ENCODE measurements around the gene RIT1.
"Not testable (repeated sequence)": the region's sequence is repeated elsewhere in the genome, so short reads cannot be mapped to it uniquely, and the experiment has no call there.

Gene RIT1

DNA sequence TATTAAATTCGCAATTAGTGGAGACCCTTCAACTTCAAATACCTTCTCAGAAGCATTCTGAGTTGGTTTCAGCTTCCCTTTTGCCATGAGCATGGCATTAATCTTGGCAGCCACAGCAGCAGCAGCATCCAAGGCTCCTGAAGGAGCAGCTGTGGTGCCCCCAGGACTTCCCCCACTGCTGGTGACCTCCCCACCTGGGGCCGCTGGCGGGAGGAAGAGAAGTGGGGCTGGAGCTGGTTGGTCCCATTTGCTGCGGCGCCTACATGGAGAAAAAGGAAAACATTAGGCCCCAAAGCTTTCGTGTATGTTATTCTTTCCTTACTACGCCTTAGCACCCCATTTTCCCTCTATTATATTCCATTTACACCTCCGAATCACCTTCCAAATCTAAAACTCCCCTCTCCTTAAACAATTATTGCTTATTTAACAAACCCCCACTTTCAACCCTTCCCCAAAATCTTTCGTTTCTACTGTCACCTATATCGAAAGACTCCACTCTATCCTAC is 22.5 kb upstream of the RIT1 start:
- no peak for DNase-seq

DNA sequence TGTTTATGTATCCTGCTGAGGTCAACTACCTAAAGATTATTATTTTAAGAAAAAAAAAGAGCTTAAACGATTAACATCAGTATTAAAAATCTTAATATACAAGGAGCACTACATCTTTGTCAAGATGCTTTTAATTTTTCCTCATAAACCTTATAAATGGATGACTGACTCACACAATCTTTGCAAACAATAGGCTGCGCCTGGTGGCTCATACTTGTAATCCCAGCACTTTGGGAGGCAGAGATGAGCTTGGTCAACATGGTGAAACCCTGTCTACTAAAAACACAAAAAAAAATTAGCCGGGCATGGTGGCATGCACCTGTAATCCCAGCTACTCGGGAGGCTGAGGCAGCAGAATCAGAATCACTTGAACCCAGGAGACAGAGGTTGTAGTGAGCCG is 21.3 kb upstream of the RIT1 start:
- no peak for DNase-seq

DNA sequence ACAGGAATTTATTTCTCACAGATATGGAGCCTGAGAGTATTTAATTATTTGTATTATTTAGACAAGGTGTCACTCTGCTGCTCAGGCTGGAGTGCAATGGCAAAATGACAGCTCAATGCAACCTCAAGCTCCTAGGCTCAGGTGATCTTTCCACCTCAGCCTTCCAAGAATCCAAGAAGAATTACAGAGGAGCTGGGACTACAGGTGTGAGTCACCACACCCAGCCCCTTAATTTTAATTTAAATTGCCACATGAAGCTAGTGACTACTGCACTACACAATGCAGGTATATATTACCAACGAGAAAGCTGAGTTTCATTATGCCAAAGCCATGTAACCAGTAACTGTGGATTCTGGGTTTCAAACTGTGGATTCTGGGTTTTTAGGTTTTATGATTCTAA is 20.9 kb upstream of the RIT1 start:
- no peak for DNase-seq

DNA sequence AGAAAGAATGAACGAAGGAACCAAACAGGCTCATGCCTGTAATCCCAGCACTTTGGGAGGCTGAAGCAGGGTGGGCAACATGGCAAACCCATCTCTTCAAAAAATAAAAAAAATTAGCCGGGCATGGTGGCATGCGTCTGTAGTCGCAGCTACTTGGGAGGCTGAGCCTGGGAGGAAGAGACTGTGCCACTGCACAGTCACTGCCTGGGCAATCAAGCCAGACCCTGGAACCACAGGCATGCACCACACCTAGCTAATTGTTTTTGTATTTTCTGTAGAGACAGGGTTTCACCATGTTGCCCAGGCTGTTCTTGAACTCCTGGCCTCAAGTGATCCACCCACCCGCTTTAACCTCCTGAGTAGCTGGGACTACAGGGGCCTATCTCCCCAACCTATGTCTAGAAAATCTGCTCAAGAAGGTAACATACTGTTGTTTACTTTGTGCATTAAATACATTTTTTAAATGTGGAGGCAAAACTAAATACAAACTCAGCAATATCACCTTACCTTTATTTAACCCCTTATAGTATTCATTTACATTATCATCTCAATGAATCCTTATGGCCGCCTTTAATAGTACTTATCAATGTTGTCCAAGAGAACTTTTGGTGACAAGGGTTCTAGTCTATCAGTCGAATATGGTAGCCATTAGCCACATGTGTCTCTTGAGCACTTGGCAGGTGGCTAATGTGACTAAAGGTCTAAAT is 20.3 kb upstream of the RIT1 start:
- no peak for DNase-seq

DNA sequence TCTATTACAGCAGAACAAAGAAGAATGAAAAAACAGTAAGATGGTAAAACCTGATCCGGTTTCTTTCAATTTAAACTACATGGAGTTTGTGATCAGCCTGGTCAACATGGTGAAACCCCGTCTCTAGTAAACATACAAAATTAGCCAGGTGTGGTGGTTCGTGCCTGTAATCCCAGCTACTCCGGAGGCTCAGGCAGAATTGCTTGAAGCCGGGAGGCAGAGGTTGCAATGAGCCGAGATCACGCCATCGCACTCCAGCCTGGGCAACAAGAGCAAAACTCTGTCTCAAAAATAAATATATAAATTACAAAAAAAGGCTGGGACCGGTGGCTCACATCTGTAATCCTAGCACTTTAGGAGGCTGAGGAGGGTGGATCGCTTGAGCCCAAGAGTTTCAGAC is 19.6 kb upstream of the RIT1 start:
- not testable (repeated sequence) for DNase-seq

DNA sequence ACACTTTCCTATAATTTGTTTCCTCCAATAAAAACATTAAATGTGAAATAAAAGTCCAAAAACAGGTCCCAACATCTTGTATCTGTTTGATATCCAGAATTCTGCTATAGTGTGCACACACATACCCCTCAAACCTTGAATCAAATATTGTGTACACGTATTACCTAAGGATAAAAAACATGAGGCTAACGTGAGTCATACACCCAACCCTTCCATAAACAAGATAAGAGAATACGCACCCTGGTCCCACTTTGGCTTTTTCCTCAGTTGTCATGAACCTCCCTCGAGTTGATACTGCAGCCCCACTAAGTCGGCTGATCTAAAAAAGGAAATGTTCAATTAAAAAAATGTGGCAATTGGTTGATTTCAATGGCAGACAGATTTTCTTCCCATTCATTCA is 17.9 kb upstream of the RIT1 start:
- no peak for DNase-seq

DNA sequence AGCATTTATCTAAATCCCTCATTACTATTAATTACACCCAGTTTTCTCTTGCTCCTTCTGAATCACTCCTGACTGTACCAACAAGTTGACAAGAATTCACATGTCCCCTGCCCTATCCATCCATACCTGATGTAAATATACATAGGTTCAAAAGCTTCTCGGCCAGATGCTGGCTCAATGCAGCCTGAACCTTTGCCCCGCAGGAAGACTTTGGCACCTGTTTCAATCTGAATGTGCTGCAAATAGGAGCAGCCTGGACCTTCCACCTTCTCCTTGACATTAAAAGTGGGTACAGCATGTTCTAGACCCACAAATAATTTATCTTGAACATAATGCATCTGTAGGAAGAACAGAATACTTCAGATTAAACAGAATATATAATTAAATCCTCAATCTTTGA is 14.4 kb upstream of the RIT1 start:
- DNase-seq: no peak

DNA sequence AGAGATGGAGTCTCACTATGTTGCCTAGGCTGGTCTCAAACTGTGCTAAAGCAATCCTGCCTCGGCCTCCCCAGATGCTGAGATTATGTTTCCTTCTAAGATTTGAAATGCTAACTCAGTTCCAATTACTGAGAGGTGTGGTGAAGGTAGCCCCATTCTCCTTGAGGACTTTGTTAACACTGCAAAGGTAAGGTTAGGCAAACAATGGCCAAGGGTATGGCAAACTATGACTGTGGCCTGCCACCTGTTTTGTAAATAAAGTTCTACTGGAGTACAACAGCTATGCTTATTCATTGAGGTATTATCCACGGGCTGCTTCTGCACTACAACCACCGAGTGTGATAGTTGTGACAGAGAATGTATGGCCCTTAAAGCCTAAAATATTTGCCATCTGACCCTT is 9.6 kb upstream of the RIT1 start:
- DNase-seq: no peak

DNA sequence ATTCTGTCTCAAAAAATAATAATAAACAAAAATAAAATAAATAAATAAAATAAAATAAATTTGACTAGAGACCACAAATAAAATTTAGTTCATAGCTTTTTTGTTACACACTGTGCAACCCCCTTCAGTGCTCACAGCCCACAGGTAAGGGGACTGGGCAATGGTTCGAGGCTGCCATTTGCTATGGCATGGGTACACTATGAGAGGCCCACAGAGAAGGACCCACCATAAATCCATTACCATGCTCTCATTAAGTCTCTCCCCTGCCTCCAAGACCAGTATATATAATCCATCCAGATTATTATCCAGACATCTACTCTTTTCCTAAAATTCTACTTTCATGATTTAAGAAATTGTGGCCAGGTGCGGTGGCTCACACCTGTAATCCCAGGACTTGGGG is 8.7 kb upstream of the RIT1 start:
- no peak for DNase-seq

DNA sequence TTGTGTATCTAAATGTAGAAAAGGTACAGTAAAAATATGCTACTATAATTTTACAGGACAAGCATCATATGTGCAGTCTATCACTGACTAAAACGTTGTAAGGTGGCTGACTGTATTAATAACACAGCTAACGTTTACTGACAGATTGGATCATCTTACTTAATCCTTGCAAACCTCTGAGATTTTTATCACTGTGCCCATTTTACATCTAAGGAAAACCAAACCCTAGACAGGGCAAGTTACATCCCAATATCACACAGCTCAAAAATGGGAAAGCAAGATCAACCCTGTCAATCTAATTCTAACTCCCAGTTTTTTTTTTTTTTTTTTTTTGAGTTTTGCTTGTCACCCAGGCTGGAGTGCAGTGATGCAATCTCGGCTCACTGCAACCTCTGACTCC is 7.5 kb upstream of the RIT1 start:
- no peak for DNase-seq

DNA sequence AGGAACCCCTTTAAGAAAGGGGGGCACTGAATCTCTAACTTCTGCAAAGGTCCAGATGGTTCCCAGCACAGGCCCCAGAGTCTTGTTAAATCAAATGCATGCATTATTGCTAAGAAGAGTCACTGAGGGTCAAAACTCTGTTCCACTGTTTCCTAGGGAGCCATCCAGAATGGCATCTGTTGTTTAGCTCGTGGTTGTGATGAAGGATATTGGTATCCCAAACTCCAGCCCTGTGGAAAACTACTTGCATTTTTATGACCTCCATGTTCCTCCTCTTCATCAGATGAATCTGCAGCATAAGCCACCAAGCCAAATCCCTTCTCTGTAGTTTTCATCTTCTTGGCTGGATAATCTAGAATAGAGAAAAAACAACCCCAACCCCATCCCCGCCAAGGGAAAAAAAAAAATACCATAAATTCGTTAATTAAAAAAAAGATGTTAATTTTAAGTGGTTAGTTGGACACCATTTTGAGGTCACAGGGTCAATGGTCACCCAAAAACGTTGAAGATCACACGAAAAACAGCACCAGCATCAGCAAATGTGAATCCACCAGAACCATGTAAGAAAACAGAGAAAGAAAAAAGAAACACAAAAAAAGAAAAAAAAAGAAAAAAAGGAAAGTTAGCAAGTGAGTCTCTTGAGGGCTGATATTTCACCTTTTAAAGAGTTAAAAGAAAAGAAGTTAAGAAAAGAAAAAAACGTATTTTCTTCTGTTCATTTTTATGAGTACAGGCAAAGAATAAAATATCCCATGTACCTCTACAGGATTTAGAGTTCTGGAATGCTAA is 3.0 kb upstream of the RIT1 start:
- DNase-seq: no peak

DNA sequence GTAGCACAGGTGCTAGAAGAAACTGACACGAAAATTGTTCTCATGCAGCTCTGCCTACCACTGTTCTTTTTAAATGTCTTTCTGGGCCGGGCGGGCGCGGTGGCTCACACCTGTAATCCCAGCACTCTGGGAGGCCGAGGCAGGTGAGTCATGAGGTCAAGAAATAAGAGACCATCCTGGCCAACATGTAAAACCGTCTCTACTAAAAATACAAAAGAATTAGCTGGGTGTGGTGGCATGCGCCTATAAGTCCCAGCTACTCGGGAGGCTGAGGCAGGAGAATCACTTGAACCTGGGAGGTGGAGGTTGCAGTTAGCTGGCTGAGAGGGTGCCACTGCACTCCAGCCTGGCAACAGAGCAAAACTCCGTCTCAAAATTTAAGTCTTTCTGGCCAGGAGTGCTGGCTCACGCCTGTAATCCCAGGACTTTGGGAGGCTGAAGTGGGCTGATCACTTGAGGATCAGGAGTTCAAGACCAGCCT is 947 bp upstream of the RIT1 start:
- DNase-seq: no peak

DNA sequence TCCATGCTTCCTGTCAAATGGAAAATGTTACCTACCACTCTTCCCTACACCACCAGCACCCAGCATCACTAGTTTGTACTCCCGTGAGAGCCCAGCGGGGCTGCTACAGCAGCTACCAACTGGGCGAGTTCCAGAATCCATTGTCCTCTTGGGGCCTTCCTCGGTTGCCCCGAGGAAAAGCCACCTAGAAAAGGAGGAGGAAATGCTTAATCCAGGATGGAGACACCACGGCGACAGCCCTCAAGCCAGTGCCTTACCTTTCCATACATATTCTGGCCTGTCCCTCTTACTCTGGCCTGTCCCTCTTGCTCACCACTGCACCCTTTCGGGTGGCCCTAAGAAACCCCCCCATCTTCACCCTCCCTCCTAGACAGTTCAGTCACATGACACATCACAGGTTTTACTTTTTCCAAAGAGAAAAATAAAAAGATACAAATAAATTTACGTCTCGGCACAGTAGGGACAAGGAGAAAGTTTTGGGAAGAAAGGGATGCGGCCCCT is 478 bp downstream of the RIT1 start:
- peak; percentile 54 for DNase-seq

DNA sequence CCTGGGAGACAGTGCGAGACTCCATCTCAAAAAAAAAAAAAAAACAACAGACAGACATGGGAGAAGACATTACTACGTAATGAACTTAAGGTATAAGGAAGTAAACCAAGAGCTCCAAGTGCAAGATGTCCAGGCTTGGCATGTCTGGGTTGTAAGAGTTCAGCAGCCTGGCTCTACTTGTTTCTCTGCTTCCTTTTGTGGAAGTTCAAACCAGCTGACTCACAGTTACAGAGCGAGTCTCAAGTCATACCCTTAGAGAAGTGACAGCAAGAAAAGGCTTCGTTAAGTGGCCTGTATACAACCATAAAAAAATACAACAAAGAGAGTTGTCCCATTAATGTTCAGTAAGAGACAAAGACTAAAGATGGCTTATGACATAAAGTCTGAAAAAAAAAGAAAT is 1.3 kb downstream of the RIT1 start:
- no peak for DNase-seq

DNA sequence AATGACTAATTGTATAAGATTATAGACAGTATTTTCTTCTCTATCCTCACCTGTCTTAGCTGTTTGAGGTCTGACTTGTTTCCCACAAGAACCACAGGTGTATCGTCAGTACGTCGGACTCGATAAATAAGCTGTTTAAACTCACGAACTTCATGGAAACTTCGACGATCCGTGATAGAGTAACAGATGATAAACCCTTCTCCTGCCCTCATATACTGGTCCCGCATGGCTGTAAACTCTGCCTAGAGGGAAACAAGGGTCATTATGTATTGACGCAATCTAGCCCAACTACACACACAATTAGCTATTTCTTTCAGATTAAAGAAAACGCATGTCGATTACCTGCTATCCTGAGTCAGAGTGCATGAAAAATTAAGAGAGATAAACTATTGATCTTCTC is 6.9 kb downstream of the RIT1 start:
- DNase-seq: no peak

DNA sequence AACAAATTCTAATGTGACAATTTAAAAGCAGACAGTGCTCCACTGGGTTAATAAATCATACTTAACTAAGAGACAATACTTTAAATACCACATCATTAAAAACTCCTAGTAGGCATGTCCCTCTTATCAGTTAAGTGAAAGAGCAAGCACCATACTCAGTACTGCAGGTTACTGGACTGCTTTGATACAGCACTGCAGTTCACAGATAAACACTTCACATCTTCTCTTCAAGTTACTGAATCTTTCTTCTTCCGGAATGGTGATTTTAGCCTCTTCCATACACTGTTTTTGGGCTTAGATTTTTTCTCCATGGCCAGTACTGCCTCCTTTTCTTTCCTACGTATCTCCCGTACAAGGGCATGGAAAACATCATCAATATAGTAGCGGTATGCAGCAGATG is 11.0 kb downstream of the RIT1 start:
- DNase-seq: no peak

DNA sequence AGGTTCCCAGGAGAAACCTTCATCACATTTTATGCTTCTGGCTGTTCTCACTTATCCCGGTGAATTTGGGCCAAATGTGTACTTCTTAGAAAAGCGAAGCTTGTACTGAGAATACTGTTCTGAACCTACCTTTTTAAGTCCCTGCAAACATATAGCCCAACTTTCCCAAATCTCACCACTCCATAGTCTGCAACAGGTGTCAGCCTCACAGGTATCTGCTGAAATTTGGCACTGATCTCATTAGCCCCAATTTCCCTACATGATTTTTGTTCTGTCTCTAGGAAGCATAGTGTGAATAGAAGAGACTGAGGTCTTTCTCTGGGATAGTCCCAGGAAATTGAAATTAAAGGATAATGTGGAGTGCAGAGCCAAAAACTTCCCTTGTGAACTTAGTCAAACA is 11.5 kb downstream of the RIT1 start:
- no peak for DNase-seq

DNA sequence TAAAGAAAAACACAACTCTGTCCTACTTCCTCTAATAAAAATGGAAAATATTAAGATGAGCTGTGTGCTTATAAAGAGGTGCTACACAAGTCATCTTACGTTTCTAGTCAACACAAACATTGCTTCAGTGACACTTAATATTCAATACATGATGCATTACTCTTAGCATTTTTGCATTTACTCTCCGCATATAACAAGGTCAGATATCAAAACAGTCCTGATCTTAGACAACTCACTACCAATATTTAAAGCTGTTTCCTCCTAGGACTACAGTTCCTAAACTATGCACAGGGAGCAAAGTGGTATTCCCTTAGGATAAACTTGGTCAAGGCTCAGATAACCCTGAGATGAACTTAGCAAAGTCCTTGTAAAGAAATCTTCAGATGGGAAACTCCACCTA is 12.3 kb downstream of the RIT1 start:
- no peak for DNase-seq

DNA sequence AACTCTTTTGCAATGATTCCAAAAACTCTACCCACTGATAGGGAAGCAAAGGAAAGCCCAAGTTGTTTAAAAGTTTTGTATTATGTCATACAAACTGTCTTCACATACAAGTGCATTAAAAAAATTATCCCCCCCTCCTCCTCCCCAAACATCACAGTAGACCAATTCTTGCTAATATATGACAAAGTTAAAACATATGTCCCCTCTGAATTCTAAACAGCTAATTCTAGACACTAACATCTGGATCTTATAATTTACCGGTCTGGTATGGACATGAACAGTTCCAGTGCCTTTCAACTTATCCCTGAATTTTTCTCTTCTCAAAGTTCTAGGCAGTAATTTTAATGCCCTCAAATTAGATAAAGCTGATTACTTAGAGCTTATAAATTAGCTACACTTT is 13.4 kb downstream of the RIT1 start:
- no peak for DNase-seq

DNA sequence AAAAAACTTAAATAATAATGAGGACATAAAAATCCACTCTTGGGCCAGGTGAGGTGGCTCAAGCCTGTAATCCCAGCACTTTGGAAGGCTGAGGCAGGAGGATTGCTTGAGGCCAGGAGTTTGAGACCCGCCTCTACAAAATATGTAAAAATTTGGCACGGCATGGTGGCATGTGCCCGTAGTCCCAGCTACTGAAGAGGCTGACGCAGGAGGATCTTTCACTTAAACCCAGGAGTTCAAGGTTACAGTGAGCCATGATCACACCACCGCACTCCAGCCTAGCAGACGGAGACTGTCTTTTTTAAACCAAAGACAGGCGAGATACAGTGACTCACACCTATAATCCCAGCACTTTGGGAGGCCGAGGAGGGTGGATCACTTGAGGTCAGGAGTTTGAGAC is 14.7 kb downstream of the RIT1 start:
- DNase-seq: not testable (repeated sequence)

DNA sequence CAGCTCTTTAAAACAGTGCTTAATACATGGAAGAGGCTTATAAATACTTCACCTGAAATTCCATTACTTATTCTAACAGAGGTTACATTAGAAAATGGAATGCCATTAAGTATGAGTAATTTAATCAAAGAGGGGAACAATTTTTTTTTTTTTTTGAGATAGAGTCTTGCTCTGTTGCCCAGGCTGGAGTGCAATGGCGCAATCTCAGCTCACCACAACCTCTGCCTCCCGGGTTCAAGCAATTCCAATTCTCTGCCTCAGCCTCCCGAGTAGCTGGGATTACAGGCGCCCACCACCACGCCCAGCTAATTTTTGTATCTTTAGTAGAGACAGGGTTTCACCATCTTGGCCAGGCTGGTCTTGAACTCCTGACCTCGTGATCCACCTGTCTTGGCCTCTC is 15.5 kb downstream of the RIT1 start:
- not testable (repeated sequence) for DNase-seq

DNA sequence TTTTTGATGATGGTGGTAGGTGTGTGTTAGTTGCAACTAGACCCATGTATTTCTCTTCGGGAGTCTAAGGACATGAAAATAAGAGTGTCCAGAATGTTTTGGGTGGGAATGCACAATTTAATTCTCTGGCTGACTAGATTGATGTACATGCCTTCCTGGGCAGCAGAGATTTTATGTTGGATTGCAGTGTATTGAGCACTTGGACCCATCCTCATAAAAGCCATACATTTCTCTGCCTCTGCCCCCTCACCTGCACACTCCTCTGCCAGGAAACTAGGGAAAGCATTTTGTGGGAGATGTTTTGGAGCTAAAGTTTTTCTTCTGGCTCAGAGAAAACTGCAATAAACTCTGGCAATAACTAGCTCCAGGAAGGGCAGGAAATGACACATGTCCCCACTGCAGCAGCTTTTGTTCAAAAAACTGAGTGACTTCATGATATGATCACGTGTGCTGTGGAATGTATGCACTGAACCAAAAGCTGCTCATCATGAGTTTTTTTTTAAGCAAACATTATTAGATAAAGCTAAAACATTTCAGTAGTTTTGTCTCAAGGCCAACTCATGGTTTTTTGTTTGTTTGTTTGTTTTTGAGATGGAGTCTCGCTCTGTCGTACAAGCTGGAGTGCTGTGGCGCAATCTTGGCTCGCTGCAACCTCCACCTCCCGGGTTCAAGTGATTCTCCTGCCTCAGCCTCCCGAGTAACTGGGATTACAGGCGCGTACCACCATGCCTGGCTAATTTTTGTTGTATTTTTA is 17.6 kb downstream of the RIT1 start:
- DNase-seq: no peak

DNA sequence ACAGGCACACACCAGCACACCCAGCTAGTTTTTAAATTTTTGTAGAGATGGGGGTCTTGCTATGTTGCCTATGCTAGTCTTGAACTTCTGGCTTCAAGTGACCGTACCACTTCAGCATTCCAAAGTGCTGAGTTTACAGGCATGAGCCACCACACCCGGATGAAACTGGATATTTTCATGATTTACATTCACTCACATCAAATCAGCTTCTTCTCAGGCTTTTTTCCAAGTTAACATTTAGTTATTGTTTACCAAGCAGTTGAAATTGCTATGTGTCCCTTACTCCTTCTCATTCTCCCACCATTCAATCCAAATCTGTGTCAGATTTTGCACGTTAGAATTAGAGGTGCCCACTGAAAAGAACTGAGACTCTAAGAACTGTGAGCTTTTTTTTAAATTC is 18.4 kb downstream of the RIT1 start:
- no peak for DNase-seq

DNA sequence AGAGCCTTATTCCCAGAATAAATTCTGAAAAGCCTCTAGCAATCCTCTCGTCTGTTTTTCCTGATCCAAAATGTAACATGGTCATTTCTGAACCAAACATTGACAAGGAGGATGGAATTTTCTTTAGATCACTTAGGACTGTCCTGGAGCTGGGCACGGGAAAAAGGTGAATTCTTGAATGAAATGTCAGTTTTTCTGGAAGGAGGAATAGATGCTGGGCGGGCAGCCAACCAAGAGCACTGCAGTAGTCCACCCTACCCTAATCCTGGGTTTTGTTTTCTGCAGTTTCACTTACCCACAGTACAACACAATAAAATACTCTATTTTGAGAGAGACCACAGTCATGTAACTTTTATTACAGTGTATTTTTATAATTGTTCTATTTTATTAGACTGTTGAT is 20.9 kb downstream of the RIT1 start:
- no peak for DNase-seq
